GM12878 (cell line): ENCODE measurements around the gene PIGU. TPM values are rescaled to one million over a fixed set of nuclear protein-coding genes. Genes with fewer than 3 reads are reported as not detected.

Source experiments
- CREB1 ChIP-seq: IDR thresholded peaks from 2 replicates; pipeline ENCODE4 v1.6.1; 2012; ENCODE audit warnings: low read depth, mild to moderate bottlenecking, inconsistent platforms
- CREM ChIP-seq: IDR thresholded peaks from 2 replicates; pipeline ENCODE4 v1.6.1; 2014; ENCODE audit warnings: antibody characterized with exemption, low read depth
- HSF1 ChIP-seq: fragments of 150-350 bp; IDR thresholded peaks from 2 replicates; pipeline ENCODE4 v1.6.1; 2014; ENCODE audit warnings: mild to moderate bottlenecking, low read depth, low read length
- IKZF2 ChIP-seq, 2 experiments: fragments of 450-650 bp; IDR thresholded peaks; 2 replicates each; pipeline ENCODE4 v1.6.1; 2017; ENCODE audit warnings: mild to moderate bottlenecking in 2 of 2, moderate library complexity in 2 of 2
- MAX ChIP-seq: IDR thresholded peaks from 2 replicates; pipeline ENCODE4 v1.6.1; 2012; ENCODE audit warnings: low read depth, low read length, improper control_type of control experiment
- MEF2A ChIP-seq: IDR thresholded peaks from 2 replicates; pipeline ENCODE4 v1.6.1; 2011; ENCODE audit warnings: low read depth, mild to moderate bottlenecking, low read length, moderate library complexity; ENCODE audit not compliant: insufficient read depth
- MYC ChIP-seq: IDR thresholded peaks from 2 replicates; pipeline ENCODE4 v1.6.1; 2011; ENCODE audit warnings: mild to moderate bottlenecking, low read length, moderate library complexity, inconsistent platforms; ENCODE audit not compliant: insufficient read depth, insufficient replicate concordance, insufficient read length, severe bottlenecking
- NKRF ChIP-seq: fragments of 450-650 bp; conservative IDR thresholded peaks from 2 replicates; pipeline ENCODE4 v1.6.1; 2017; ENCODE audit warnings: mild to moderate bottlenecking, moderate library complexity
- NR2C2 ChIP-seq: IDR thresholded peaks from 2 replicates; pipeline ENCODE4 v1.6.1; 2011; ENCODE audit warnings: borderline replicate concordance, low read depth; ENCODE audit not compliant: control insufficient read depth, insufficient read length
- NR2F1 ChIP-seq: fragments of 450-650 bp; conservative IDR thresholded peaks from 2 replicates; pipeline ENCODE4 v1.6.1; 2017; ENCODE audit warnings: mild to moderate bottlenecking
- PML ChIP-seq: IDR thresholded peaks from 2 replicates; pipeline ENCODE4 v1.6.1; 2012; ENCODE audit warnings: low read length, inconsistent platforms
- POLR2A ChIP-seq: IDR thresholded peaks from 2 replicates; pipeline ENCODE4 v1.6.1; 2011; ENCODE audit warnings: low read depth, mild to moderate bottlenecking, low read length
- PRDM15 ChIP-seq: fragments of 450-650 bp; formaldehyde crosslinking; IDR thresholded peaks from 2 replicates; pipeline ENCODE4 v1.4.0; 2020; ENCODE audit warnings: mild to moderate bottlenecking, moderate library complexity
- USF1 ChIP-seq: IDR thresholded peaks from 2 replicates; pipeline ENCODE4 v1.6.1; 2011; ENCODE audit warnings: borderline replicate concordance, low read depth, mild to moderate bottlenecking, moderate library complexity, mixed read lengths, low read length; ENCODE audit not compliant: insufficient read depth; ENCODE audit errors: extremely low read length
- ZBTB40 ChIP-seq: fragments of 450-650 bp; IDR thresholded peaks from 2 replicates; pipeline ENCODE4 v1.6.1; 2016; ENCODE audit warnings: mild to moderate bottlenecking, moderate library complexity, borderline replicate concordance
- ZZZ3 ChIP-seq: IDR thresholded peaks from 2 replicates; pipeline ENCODE4 v1.6.1; 2011; ENCODE audit warnings: low read depth; ENCODE audit not compliant: control insufficient read depth, insufficient read length
- polyA plus RNA-seq, 11 experiments: library from polyadenylated mRNA; depleted of rRNA in 4 of 11; unstranded in 6 of 11; stranded (reverse) in 5 of 11; fragments of >200 nt; fragmentation: Nextera tagmentation in 4 of 11; fragmentation: Illumina TruSeq in 1 of 11; extraction: Ambion mirVana in 4 of 11; extraction: Trizol in 1 of 11; gene quantifications; 1 replicate in 1 of 11; 2 replicates in 10 of 11; pipeline versions ENCODE4 v1.2.1 to v1.2.3, GENCODE V29; 2011 to 2016; ENCODE audit warnings: inconsistent platforms in 2 of 11, missing spikeins in 2 of 11, low read depth in 1 of 11
- total RNA-seq, 4 experiments: library from RNA; depleted of rRNA in 3 of 4; stranded (reverse); fragments of >200 nt in 3 of 4; fragmentation: Illumina TruSeq in 1 of 4; extraction: Trizol in 1 of 4; gene quantifications; 2 replicates each; pipeline versions ENCODE4 v1.2.1 to v1.2.3, GENCODE V29; 2013 to 2021

PIGU gene
- total and polyA plus RNA-seq, 10 of the 15 experiments (the other 5 are each of a cell fraction or from before 2014, with no cell fraction given), result 4.1 to 88.2 (median 25.0) TPM

- TF ChIP-seq PRDM15 (CRISPR knock-in tag) (no peak), HSF1 (no peak), MEF2A (no peak), CREB1 (peak; percentile 74; the same call in 1 of the 2 replicates), ZBTB40 (no peak), CREM (peak; percentile 15; the same call in 1 of the 2 replicates), USF1 (no peak), NKRF (peak; percentile 34; the same call in 1 of the 2 replicates), IKZF2 (IDR thresholded peaks at IDR 0.05) (peak in 1 of 2 experiments; percentile 52; a peak in 1 of 4 replicates), PML (no peak), MAX (peak; percentile 22; the same call in 1 of the 2 replicates), NR2C2 (no peak), ZZZ3 (no peak), MYC (no peak), NR2F1 (peak; percentile 85), POLR2A (peak; percentile 88)
Observed at GRCh38 chr20:34709044-34709830, 32.3 kb upstream of the PIGU start (continued).
